Neuronal stem cell (in vitro differentiated cells): ENCODE results near the gene TFAP2E.

Source experiments
- DNase-seq: peaks from one replicate; pipeline ENCODE4 v3.0.0-alpha.2; 2013; ENCODE audit warnings: low spot score
- H2AFZ ChIP-seq: one replicate; pipeline ENCODE4 v1.6.1; 2013; ENCODE audit warnings: mild to moderate bottlenecking, low read length, inconsistent platforms
- H2AK5ac ChIP-seq: 2 replicates; pipeline ENCODE4 v1.6.1; 2013; ENCODE audit warnings: low read depth, mild to moderate bottlenecking, inconsistent platforms, low read length, moderate library complexity, mixed read lengths
- H2BK120ac ChIP-seq: 2 replicates; pipeline ENCODE4 v1.6.1; 2013; ENCODE audit warnings: low read depth, mild to moderate bottlenecking, inconsistent platforms, low read length, moderate library complexity, mixed read lengths
- H2BK12ac ChIP-seq: one replicate; pipeline ENCODE4 v1.6.1; 2013; ENCODE audit warnings: low read length, inconsistent platforms
- H2BK15ac ChIP-seq: 2 replicates; pipeline ENCODE4 v1.6.1; 2013; ENCODE audit warnings: mild to moderate bottlenecking, low read length, inconsistent platforms, mixed read lengths
- H2BK5ac ChIP-seq: one replicate; pipeline ENCODE4 v1.6.1; 2013; ENCODE audit warnings: inconsistent platforms, mild to moderate bottlenecking, low read length, moderate library complexity
- H3K14ac ChIP-seq: one replicate; pipeline ENCODE4 v1.6.1; 2013; ENCODE audit warnings: low read length, inconsistent platforms
- H3K18ac ChIP-seq: 2 replicates; pipeline ENCODE4 v1.6.1; 2013; ENCODE audit warnings: low read length, inconsistent platforms
- H3K23ac ChIP-seq: 2 replicates; pipeline ENCODE4 v1.6.1; 2013; ENCODE audit warnings: low read depth, mild to moderate bottlenecking, mixed read lengths, low read length, inconsistent platforms; ENCODE audit not compliant: poor library complexity
- H3K27ac ChIP-seq: replicated peaks from 3 replicates; pipeline ENCODE4 v1.5.1; 2013; ENCODE audit warnings: low read length, inconsistent platforms
- H3K27me3 ChIP-seq, 3 experiments: 2 replicates each; pipeline ENCODE4 v1.6.1; 2013; ENCODE audit warnings: low read length in 3 of 3, mild to moderate bottlenecking in 2 of 3, inconsistent platforms in 1 of 3, low read depth in 1 of 3, mixed read lengths in 1 of 3, moderate library complexity in 1 of 3; ENCODE audit not compliant: control insufficient read depth in 3 of 3, insufficient read depth in 3 of 3
- H3K36me3 ChIP-seq, 2 donors: replicated peaks in 1 of 2; 2 replicates each; pipeline ENCODE4 v1.6.1; 2013; ENCODE audit warnings: low read length in 2 of 2; ENCODE audit not compliant: control insufficient read depth in 2 of 2, insufficient read depth in 2 of 2
- H3K4ac ChIP-seq: 2 replicates; pipeline ENCODE4 v1.6.1; 2013; ENCODE audit warnings: inconsistent platforms, mild to moderate bottlenecking, low read length, moderate library complexity
- H3K4me1 ChIP-seq, 2 donors: 1 replicate in 1 of 2; 2 replicates in 1 of 2; pipeline ENCODE4 v1.6.1; 2013; ENCODE audit warnings: low read length in 2 of 2, low read depth in 1 of 2; ENCODE audit not compliant: control insufficient read depth in 2 of 2, insufficient read depth in 1 of 2
- H3K4me2 ChIP-seq: one replicate; pipeline ENCODE4 v1.6.1; 2013; ENCODE audit warnings: mild to moderate bottlenecking, low read length, inconsistent platforms; ENCODE audit not compliant: insufficient read depth, poor library complexity, severe bottlenecking
- H3K4me3 ChIP-seq, 2 donors: 2 replicates each; pipeline ENCODE4 v1.5.1; 2013; ENCODE audit warnings: low read length in 2 of 2, mild to moderate bottlenecking in 2 of 2, inconsistent platforms in 1 of 2, moderate library complexity in 1 of 2
- H3K79me1 ChIP-seq: one replicate; pipeline ENCODE4 v1.6.1; 2013; ENCODE audit warnings: low read depth, mild to moderate bottlenecking, inconsistent platforms, low read length, moderate library complexity
- H3K9ac ChIP-seq: one replicate; pipeline ENCODE4 v1.6.1; 2013; ENCODE audit warnings: mild to moderate bottlenecking, low read depth, low read length, inconsistent platforms; ENCODE audit not compliant: poor library complexity
- H3K9me3 ChIP-seq, 2 donors: replicated peaks in 1 of 2; 2 replicates each; pipeline versions ENCODE3 to v1.6.1; 2013; ENCODE audit warnings: low read length in 2 of 2, mild to moderate bottlenecking in 2 of 2, inconsistent platforms in 1 of 2, low read depth in 1 of 2, mixed read lengths in 1 of 2, moderate library complexity in 1 of 2; ENCODE audit not compliant: control insufficient read depth in 2 of 2, insufficient read depth in 1 of 2
- H4K8ac ChIP-seq: one replicate; pipeline ENCODE4 v1.6.1; 2013; ENCODE audit warnings: low read depth, mild to moderate bottlenecking, inconsistent platforms, low read length, moderate library complexity
- H4K91ac ChIP-seq: one replicate; pipeline ENCODE4 v1.6.1; 2013; ENCODE audit warnings: low read length, low read depth, mild to moderate bottlenecking, inconsistent platforms; ENCODE audit not compliant: poor library complexity
- WGBS, 2 donors: extraction: QIAGEN DNeasy Blood & Tissue Kit; methylation state at CpG; one replicate each; pipeline ENCODE4 v1.1.7; 2013; ENCODE audit warnings: missing lambda C conversion rate in 2 of 2, mixed read lengths in 1 of 2; ENCODE audit not compliant: insufficient read length in 2 of 2, insufficient replicate concordance in 1 of 2; ENCODE audit errors: extremely low coverage in 2 of 2; 5-methylcytosine and 5-hydroxymethylcytosine counted together

The TFAP2E gene

GRCh38 chr1:35567947-35568558, 5.1 kb upstream of the TFAP2E start:
- no CpG with 5 or more reads among the region's 9 CpGs for WGBS, 2 donors
- Histone ChIP-seq H2BK12ac (no peak overlapping the region), H3K14ac (no peak overlapping the region), H2BK120ac (no peak overlapping the region), H3K9me3 (peaks cover 0 to 1% of the 10 kb centered on the region in 2 donors), H3K9ac (no peak overlapping the region), H3K4me3 (no peak overlapping the region), H3K4me1 (peaks cover 1 to 3% of the 10 kb centered on the region in 2 donors), H3K4me2 (no peak overlapping the region), H4K91ac (no peak overlapping the region), H3K23ac (no peak overlapping the region), H3K79me1 (no peaks in the 10 kb centered on the region), H2BK15ac (no peak overlapping the region), H3K27ac (no peak overlapping the region), H2BK5ac (no peak overlapping the region), H3K4ac (no peak overlapping the region), H3K27me3 (peaks cover 2 to 28% (median 20%) of the 10 kb centered on the region in 3 experiments), H3K36me3 (peaks cover 12 to 31% of the 10 kb centered on the region in 2 donors), H2AK5ac (no peak overlapping the region), H3K18ac (no peak overlapping the region), H2AFZ (no peak overlapping the region), H4K8ac (no peak overlapping the region)
- DNase-seq, result no peak

GRCh38 chr1:35568975-35569395, 4.1 kb upstream of the TFAP2E start:
- Histone ChIP-seq H3K27me3 (peaks cover 10 to 38% (median 30%) of the 10 kb centered on the region in 3 experiments), H3K36me3 (peaks cover 9 to 21% of the 10 kb centered on the region in 2 donors), H3K18ac (no peak overlapping the region), H2BK12ac (no peak overlapping the region), H3K4me2 (no peak overlapping the region), H2AFZ (no peak overlapping the region), H2AK5ac (no peak overlapping the region), H3K79me1 (no peaks in the 10 kb centered on the region), H3K9me3 (peaks cover 0 to 1% of the 10 kb centered on the region in 2 donors), H3K27ac (no peak overlapping the region), H2BK5ac (no peak overlapping the region), H3K14ac (no peak overlapping the region), H2BK15ac (no peak overlapping the region), H4K91ac (no peak overlapping the region), H2BK120ac (no peak overlapping the region), H3K4me1 (peaks cover 1 to 3% of the 10 kb centered on the region in 2 donors), H3K4me3 (no peak overlapping the region), H3K4ac (no peak overlapping the region), H3K9ac (no peak overlapping the region), H3K23ac (no peak overlapping the region), H4K8ac (no peak overlapping the region)
- DNase-seq, result no peak
- WGBS, 2 donors, result no CpG with 5 or more reads among the region's 4 CpGs

GRCh38 chr1:35569936-35570335, 3.2 kb upstream of the TFAP2E start:
- Histone ChIP-seq H3K4me2 (no peak overlapping the region), H3K4ac (no peak overlapping the region), H2BK5ac (no peak overlapping the region), H3K14ac (no peak overlapping the region), H3K4me1 (peaks cover 3% of the 10 kb centered on the region in 2 donors), H2AK5ac (no peak overlapping the region), H3K36me3 (peaks cover 4 to 12% of the 10 kb centered on the region in 2 donors), H3K4me3 (no peak overlapping the region), H2BK15ac (no peak overlapping the region), H3K27ac (no peak overlapping the region), H3K27me3 (peaks cover 20 to 47% (median 38%) of the 10 kb centered on the region in 3 experiments), H3K9ac (no peak overlapping the region), H2BK120ac (no peak overlapping the region), H2BK12ac (no peak overlapping the region), H3K18ac (no peak overlapping the region), H3K23ac (no peak overlapping the region), H3K79me1 (no peaks in the 10 kb centered on the region), H3K9me3 (peaks cover 0 to 1% of the 10 kb centered on the region in 2 donors), H2AFZ (no peak overlapping the region), H4K8ac (no peak overlapping the region), H4K91ac (no peak overlapping the region)
- DNase-seq, result no peak
- no CpG with 5 or more reads among the region's 1 CpG for WGBS, 2 donors

- H2BK12ac ChIP-seq, result no peak overlapping the region
- no peak overlapping the region for H3K23ac ChIP-seq
- H2BK15ac ChIP-seq, result no peak overlapping the region
- H3K27me3 ChIP-seq, result peaks cover 27 to 55% (median 46%) of the 10 kb centered on the region in 3 experiments
- H3K4me3 ChIP-seq, result no peak overlapping the region
- no peak overlapping the region for H4K8ac ChIP-seq
- H3K4me1 ChIP-seq, result peaks cover 3% of the 10 kb centered on the region in 2 donors
- no peak overlapping the region for H3K27ac ChIP-seq
- no peak overlapping the region for H2AK5ac ChIP-seq
- DNase-seq, result no peak
- no peak overlapping the region for H3K4me2 ChIP-seq
- H3K9me3 ChIP-seq, result peaks cover 0 to 1% of the 10 kb centered on the region in 2 donors
- H3K14ac ChIP-seq, result no peak overlapping the region
- no peak overlapping the region for H2BK5ac ChIP-seq
- H4K91ac ChIP-seq, result no peak overlapping the region
- H3K4ac ChIP-seq, result no peak overlapping the region
- H3K36me3 ChIP-seq, result peaks cover 2 to 6% of the 10 kb centered on the region in 2 donors
- no CpG with 5 or more reads among the region's 10 CpGs for WGBS, 2 donors
- H3K79me1 ChIP-seq, result no peaks in the 10 kb centered on the region
- no peak overlapping the region for H3K18ac ChIP-seq
- H2BK120ac ChIP-seq, result no peak overlapping the region
- H3K9ac ChIP-seq, result no peak overlapping the region
- H2AFZ ChIP-seq, result no peak overlapping the region
Measured at GRCh38 chr1:35570589-35571137, 2.5 kb upstream of the TFAP2E start.
